GM18499 (cell line): ENCODE results near the gene RNF207.

Experiments used
- ATAC-seq: cut with Tn5 transposase; IDR thresholded peaks from one replicate; pipeline ENCODE4 v1.9.1; 2021; ENCODE audit warnings: moderate number of reproducible peaks; ENCODE audit not compliant: insufficient read depth, unreplicated experiment

Gene RNF207

GRCh38 chr1:6262555-6263420 is 56.9 kb downstream of the RNF207 start:
- no peak for ATAC-seq

- ATAC-seq, result no peak
These were observed 57.8 kb downstream of the RNF207 start for GRCh38 chr1:6263716-6264115.

- ATAC-seq, result no peak
These were observed 59.2 kb downstream of the RNF207 start for GRCh38 chr1:6265151-6265550.

- ATAC-seq, result no peak
These were observed 60.7 kb downstream of the RNF207 start for GRCh38 chr1:6266641-6267040.

GRCh38 chr1:6267686-6268322 is 61.9 kb downstream of the RNF207 start:
- no peak for ATAC-seq

GRCh38 chr1:6268415-6268814 is 62.5 kb downstream of the RNF207 start:
- no peak for ATAC-seq

- ATAC-seq, result no peak
These were observed 63.4 kb downstream of the RNF207 start for GRCh38 chr1:6269296-6269695.

GRCh38 chr1:6269720-6270400 is 63.9 kb downstream of the RNF207 start:
- ATAC-seq, result no peak

GRCh38 chr1:6270401-6270800 is 64.5 kb downstream of the RNF207 start:
- ATAC-seq, result no peak
